Endothelial cell of umbilical vein (primary cell): Measurements from ENCODE around the gene ZNF808. TPM values are rescaled to one million over a fixed set of nuclear protein-coding genes. Genes with fewer than 3 reads are reported as not detected.

Experiments used
- BruUV-seq: library from RNA; stranded (reverse); fragments of 400-500 nt; replicated peaks from 2 replicates; lab custom pipeline; 2021; lab: Mats Ljungman, UMichigan
- CTCF ChIA-PET: fragments of 300-600, 350-600 bp; sonication (Branson Sonifier 250); formaldehyde crosslinking; loops from one replicate; lab custom pipeline; 2021; ENCODE audit warnings: antibody characterized with exemption, inconsistent platforms; lab: Charles Lee
- POLR2A ChIA-PET: fragments of 300-600, 350-600 bp; sonication (Branson Sonifier 250); formaldehyde crosslinking; loops from one replicate; lab custom pipeline; 2021; ENCODE audit warnings: antibody characterized with exemption, inconsistent platforms; lab: Charles Lee
- DNase-seq: peaks from one replicate; pipeline ENCODE4 v3.0.0-alpha.2; 2011; ENCODE audit warnings: low read depth, low spot score
- FAIRE-seq: peaks from 2 replicates; lab custom pipeline; 2011; peaks lifted over from hg19 to GRCh38; lab: Jason Lieb, UNC
- H2AFZ ChIP-seq: 2 replicates; pipeline ENCODE4 v1.6.0; 2012; ENCODE audit warnings: low read depth, low read length, control low read depth, inconsistent platforms
- H3K27ac ChIP-seq: 2 replicates; pipeline ENCODE4 v1.5.1; 2011; ENCODE audit warnings: low read depth, mild to moderate bottlenecking, control low read depth, low read length, moderate library complexity; ENCODE audit not compliant: insufficient read depth
- H3K27me3 ChIP-seq, 2 experiments: 2 replicates each; pipeline versions ENCODE4 v1.6.0 to v1.6.1; 2011; ENCODE audit warnings: low read length in 2 of 2, mixed read lengths in 1 of 2; ENCODE audit not compliant: control insufficient read depth in 2 of 2, insufficient read depth in 2 of 2
- H3K36me3 ChIP-seq, 2 experiments: 2 replicates in 1 of 2; 3 replicates in 1 of 2; pipeline ENCODE4 v1.5.1; 2011; ENCODE audit warnings: low read length in 2 of 2, mild to moderate bottlenecking in 1 of 2, moderate library complexity in 1 of 2; ENCODE audit not compliant: control insufficient read depth in 2 of 2, insufficient read depth in 2 of 2; ENCODE audit errors: extremely low read depth in 1 of 2
- H3K4me1 ChIP-seq: 3 replicates; pipeline ENCODE4 v1.5.1; 2011; ENCODE audit warnings: mild to moderate bottlenecking, low read length; ENCODE audit not compliant: control insufficient read depth, insufficient read depth; ENCODE audit errors: extremely low read depth
- H3K4me2 ChIP-seq: 2 replicates; pipeline ENCODE4 v1.6.1; 2011; ENCODE audit warnings: low read length, control low read depth, mixed read lengths; ENCODE audit not compliant: insufficient read depth
- H3K4me3 ChIP-seq, 3 experiments: fragments of 200-600 bp in 1 of 3; sonication (generic), shearing (Covaris generic) in 1 of 3; replicated peaks in 1 of 3; 2 replicates each; pipeline ENCODE4 v1.5.1; 2011 to 2016; ENCODE audit warnings: control low read depth in 3 of 3, low read length in 3 of 3, mild to moderate bottlenecking in 2 of 3, inconsistent platforms in 1 of 3, low read depth in 1 of 3, moderate library complexity in 1 of 3; ENCODE audit not compliant: insufficient read depth in 1 of 3
- H3K79me2 ChIP-seq: 2 replicates; pipeline ENCODE4 v1.6.0; 2012; ENCODE audit warnings: low read length, inconsistent platforms; ENCODE audit not compliant: control insufficient read depth, insufficient read depth
- H3K9ac ChIP-seq: replicated peaks from 2 replicates; pipeline ENCODE3; 2011; ENCODE audit warnings: low read length, control low read depth; ENCODE audit not compliant: insufficient read depth; ENCODE audit errors: extremely low read depth
- H3K9me1 ChIP-seq: replicated peaks from 3 replicates; pipeline ENCODE4 v1.6.0; 2011; ENCODE audit warnings: mild to moderate bottlenecking, low read length; ENCODE audit not compliant: control insufficient read depth, insufficient read depth; ENCODE audit errors: extremely low read depth
- H3K9me3 ChIP-seq: replicated peaks from 2 replicates; pipeline ENCODE4 v1.5.1; 2012; ENCODE audit warnings: low read length, inconsistent platforms; ENCODE audit not compliant: control insufficient read depth, insufficient read depth
- H4K20me1 ChIP-seq: replicated peaks from 2 replicates; pipeline ENCODE3; 2011; ENCODE audit warnings: mild to moderate bottlenecking, low read length; ENCODE audit not compliant: control insufficient read depth, insufficient read depth; ENCODE audit errors: extremely low read depth
- CTCF ChIP-seq, 2 donors: IDR thresholded peaks; 1 replicate in 1 of 2; 2 replicates in 1 of 2; pipeline ENCODE4 v1.5.1; 2011; ENCODE audit warnings: low read length in 2 of 2, mild to moderate bottlenecking in 2 of 2, moderate library complexity in 2 of 2, control low read depth in 1 of 2, inconsistent platforms in 1 of 2, low read depth in 1 of 2; ENCODE audit not compliant: insufficient read depth in 1 of 2; ENCODE audit errors: extremely low read depth in 1 of 2
- GATA2 ChIP-seq: IDR thresholded peaks from 2 replicates; pipeline ENCODE4 v1.7.0; 2011; ENCODE audit warnings: low read depth, mild to moderate bottlenecking, moderate library complexity, mixed read lengths, low read length; ENCODE audit not compliant: insufficient read length, insufficient read depth
- MYC ChIP-seq: IDR thresholded peaks from one replicate; pipeline ENCODE4 v1.6.1; 2011; ENCODE audit warnings: mild to moderate bottlenecking, low read depth, low read length
- POLR2A ChIP-seq: IDR thresholded peaks from 2 replicates; pipeline ENCODE4 v1.6.1; 2012; ENCODE audit warnings: low read depth, mild to moderate bottlenecking, control low read depth, low read length
- POLR2AphosphoS5 ChIP-seq: IDR thresholded peaks from 2 replicates; pipeline ENCODE4 v1.6.1; 2012; ENCODE audit warnings: low read depth, mild to moderate bottlenecking, control low read depth, low read length, moderate library complexity; ENCODE audit not compliant: insufficient read depth
- dilution Hi-C: fragments of 300-500 bp; cut with MboI; formaldehyde crosslinking; loops from one replicate; pipeline ENCODE4 v1.15.0; 2019; ENCODE audit warnings: low sequenced_read_pairs; ENCODE audit not compliant: extremely low pct_ligation_motif_present
- intact Hi-C: fragments of 100-400 bp; cut with micrococcal nuclease; formaldehyde crosslinking; loops from one replicate; pipeline ENCODE4 v1.10.0; 2022
- polyA plus RNA-seq, 4 experiments: library from polyadenylated mRNA; depleted of rRNA in 3 of 4; stranded (reverse) in 3 of 4; unstranded in 1 of 4; fragments of >200 nt; gene quantifications; 2 replicates each; pipeline versions ENCODE4 v1.2.1 to v1.2.3, GENCODE V29; 2011 to 2012; ENCODE audit warnings: missing spikeins in 1 of 4
- total RNA-seq: library from RNA; stranded (reverse); gene quantifications from 2 replicates; pipeline ENCODE4 v1.2.3, GENCODE V29; 2021

The ZNF808 gene
- total and polyA plus RNA-seq, 2 donors (not counting 3 experiments of a cell fraction or from before 2014, with no cell fraction given), result 1.9 to 15.2 TPM

DNA sequence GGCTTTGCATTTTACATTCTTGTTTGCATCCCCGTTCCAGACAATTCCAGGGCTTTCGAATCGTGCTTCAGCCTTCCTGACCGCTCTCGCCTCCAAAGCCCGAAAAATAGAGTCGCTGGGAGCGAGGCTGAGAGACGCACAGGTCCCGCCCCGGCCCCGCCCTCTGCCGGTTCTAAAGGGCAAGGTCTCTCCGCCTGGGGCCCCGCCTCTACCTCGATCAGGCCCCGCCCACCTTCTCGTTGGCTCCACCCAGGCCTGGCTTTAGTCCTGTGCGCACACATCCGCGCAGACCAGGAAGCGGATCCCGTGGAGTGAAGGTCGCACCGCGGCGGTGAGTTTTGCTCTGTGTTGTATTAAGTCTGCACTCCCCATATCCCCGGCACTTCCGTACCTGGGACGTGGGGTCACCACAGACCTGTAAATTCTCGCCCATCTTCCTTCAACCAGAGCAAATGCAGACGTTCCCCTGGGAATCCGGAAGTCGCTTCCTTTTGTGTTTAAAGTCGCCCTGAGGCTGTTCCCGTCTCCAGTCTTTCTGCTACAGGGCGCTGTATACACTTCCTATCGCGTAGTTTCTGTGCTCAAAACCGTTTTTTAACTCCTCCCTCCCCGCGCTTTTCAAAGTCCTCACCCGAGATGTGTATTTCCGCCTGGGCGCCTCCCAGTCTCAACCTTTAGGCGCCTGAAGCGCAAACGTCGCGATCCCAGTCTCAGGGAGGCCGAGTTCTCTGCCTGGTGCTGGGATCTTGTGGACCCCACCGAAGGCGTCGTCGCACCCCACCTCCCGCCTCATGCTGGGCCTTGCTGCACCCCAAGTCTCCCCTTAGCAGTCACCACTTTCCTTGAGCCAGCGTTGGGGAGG lies 42.8 kb downstream of the ZNF808 start, which contains the start of gene ZNF701:
ZNF701 (plus strand) TSS at position 288 of the 862 bp plus-strand sequence. CDS start 3,861 bp downstream, outside the sequence.
- no peaks in the 10 kb centered on the region for H4K20me1 ChIP-seq
- TF ChIP-seq MYC (no peak), POLR2AphosphoS5 (peak; percentile 89), CTCF (IDR thresholded peaks at IDR 0.05; ENCODE audit: extremely low read depth in 1 of 2, insufficient read depth in 1 of 2, low read depth in 1 of 2, low read length in 2 of 2) (peak in 1 of 2 donors; percentile 18), POLR2A (peak; percentile 96), GATA2 (no peak)
- intact Hi-C loops, result loop anchor here (1.0 kb wide), 2 partner anchors 43 to 68 kb away; partner anchors contain the start of genes ZNF808 and ZNF83
- H3K4me3 ChIP-seq, result peak within 1 kb of the TSS; percentile 32 to 81 (median 64)
- BruUV-seq, result TSS peak; percentile 82
- peaks cover 6% of the 10 kb centered on the region for H3K79me2 ChIP-seq
- CTCF ChIA-PET, result no interaction called here
- FAIRE-seq (peak; percentile 81), DNase-seq (peak; percentile 95)
- peak within 1 kb of the TSS; percentile 91 for H3K9ac ChIP-seq
- peak within 1 kb of the TSS; percentile 75 for H3K27ac ChIP-seq
- H3K9me1 ChIP-seq, result no peaks in the 10 kb centered on the region
- H3K4me2 ChIP-seq, result peak within 1 kb of the TSS; percentile 69
- POLR2A ChIA-PET, result no interaction called here
- H3K36me3 ChIP-seq, result peaks cover 0 to 5% of the 10 kb centered on the region in 2 experiments
- H3K27me3 ChIP-seq, result no peaks in the 10 kb centered on the region
- H2AFZ ChIP-seq, result peak within 1 kb of the TSS; percentile 71
- dilution Hi-C loops, result no loop called here
- H3K9me3 ChIP-seq, result no peaks in the 10 kb centered on the region
- H3K4me1 ChIP-seq, result no peaks in the 10 kb centered on the region
